Smooth muscle cell (in vitro differentiated cells): Measurements from ENCODE around the gene CD164L2. TPM values are rescaled to one million over a fixed set of nuclear protein-coding genes. Genes with fewer than 3 reads are reported as not detected.
A peak's percentile ranks its signal among the peaks of the same experiment; 100 is the strongest.

ENCODE experiments used
- DNase-seq: peaks from one replicate; lab custom pipeline; 2025; ENCODE audit not compliant: unreplicated experiment; lab: John Stamatoyannopoulos, UW
- H2AFZ ChIP-seq: fragments of 200-600 bp; sonication (generic); 2 replicates; pipeline ENCODE4 v1.6.0; 2016; ENCODE audit warnings: antibody characterized with exemption, low read depth, mild to moderate bottlenecking
- H3F3A ChIP-seq: fragments of 200-600 bp; sonication (generic); 2 replicates; pipeline ENCODE4 v1.6.0; 2017; ENCODE audit warnings: antibody characterized with exemption, low read depth
- H3K27ac ChIP-seq: fragments of 200-600 bp; sonication (generic); 2 replicates; pipeline ENCODE4 v1.5.1; 2016; ENCODE audit warnings: low read depth, mild to moderate bottlenecking
- H3K27me3 ChIP-seq: fragments of 200-600 bp; sonication (generic); 2 replicates; pipeline ENCODE4 v1.6.1; 2016; ENCODE audit warnings: low read depth, mild to moderate bottlenecking
- H3K36me3 ChIP-seq: fragments of 200-600 bp; sonication (generic); 2 replicates; pipeline ENCODE4 v1.5.1; 2016; ENCODE audit warnings: low read depth
- H3K4me1 ChIP-seq: fragments of 200-600 bp; sonication (generic); 2 replicates; pipeline ENCODE4 v1.5.1; 2016; ENCODE audit warnings: low read depth
- H3K4me2 ChIP-seq: fragments of 200-600 bp; sonication (generic); 2 replicates; pipeline ENCODE4 v1.6.0; 2016; ENCODE audit warnings: mild to moderate bottlenecking
- H3K4me3 ChIP-seq: fragments of 200-600 bp; sonication (generic); 2 replicates; pipeline ENCODE4 v1.5.1; 2016; ENCODE audit warnings: mild to moderate bottlenecking
- H3K79me2 ChIP-seq: fragments of 200-600 bp; sonication (generic); 2 replicates; pipeline ENCODE4 v1.6.0; 2016; ENCODE audit warnings: low read depth, mild to moderate bottlenecking
- H3K9ac ChIP-seq: fragments of 200-600 bp; sonication (generic); 2 replicates; pipeline ENCODE4 v1.6.0; 2016; ENCODE audit warnings: low read depth
- H3K9me3 ChIP-seq: fragments of 200-600 bp; sonication (generic); replicated peaks from 2 replicates; pipeline ENCODE4 v1.5.1; 2016; ENCODE audit warnings: low read depth
- H4K20me1 ChIP-seq: fragments of 200-600 bp; sonication (generic); 2 replicates; pipeline ENCODE4 v1.6.0; 2016; ENCODE audit warnings: low read depth
- WGBS: methylation state at CpG from one replicate; pipeline ENCODE4 v1.1.7; 2016; ENCODE audit warnings: low lambda C conversion rate; 5-methylcytosine and 5-hydroxymethylcytosine counted together
- polyA plus RNA-seq: library from polyadenylated mRNA; unstranded; fragments of >200 nt; fragmentation: Nextera tagmentation; extraction: Ambion mirVana; gene quantifications from 2 replicates; pipeline ENCODE4 v1.2.1, GENCODE V29; 2016
- total RNA-seq: library from RNA; depleted of rRNA; stranded (reverse); fragments of >200 nt; gene quantifications from 2 replicates; pipeline ENCODE4 v1.2.3, GENCODE V29; 2014
- TF ChIP-seq, protein P1 (sequence below): fragments of 200-600 bp; sonication (generic); IDR thresholded peaks from 2 replicates; pipeline ENCODE4 v1.5.1; 2017; ENCODE audit warnings: borderline replicate concordance, mild to moderate bottlenecking, antibody characterized with exemption; ENCODE audit not compliant: insufficient read depth, poor library complexity, severe bottlenecking

The CD164L2 gene
- total and polyA plus RNA-seq, 2 experiments from 2014 or later, result 0.31 to 0.45 TPM

DNA sequence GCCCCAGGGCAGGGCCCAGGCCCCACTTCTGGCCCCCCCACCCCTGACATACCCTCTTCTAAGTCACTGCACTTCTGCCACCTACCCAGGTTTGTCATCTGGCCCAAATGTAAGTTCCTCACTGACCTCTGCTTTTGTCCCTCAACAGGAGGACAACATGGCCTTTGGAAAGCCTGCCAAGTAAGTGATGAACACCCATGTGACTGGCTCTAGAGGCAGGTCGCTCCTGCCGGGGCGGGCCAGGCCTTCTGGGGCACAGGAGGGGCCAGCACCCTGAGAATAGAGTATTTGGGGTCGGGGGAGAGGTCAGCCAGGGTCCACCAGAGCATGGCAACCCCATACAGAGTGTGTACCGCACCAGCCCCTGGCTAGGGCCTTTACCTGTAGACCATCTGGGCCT lies 51.2 kb downstream of the CD164L2 start:
- Histone ChIP-seq H3K27me3 (no peaks in the 10 kb centered on the region), H3K9ac (no peak overlapping the region), H4K20me1 (peaks cover 37% of the 10 kb centered on the region), H3K4me3 (no peak overlapping the region), H3K79me2 (peaks cover 37% of the 10 kb centered on the region), H3F3A (no peaks in the 10 kb centered on the region), H3K9me3 (no peaks in the 10 kb centered on the region), H3K36me3 (no peaks in the 10 kb centered on the region), H2AFZ (no peak overlapping the region), H3K4me2 (no peak overlapping the region), H3K4me1 (no peaks in the 10 kb centered on the region), H3K27ac (no peak overlapping the region)
- TF ChIP-seq, protein P1, sequence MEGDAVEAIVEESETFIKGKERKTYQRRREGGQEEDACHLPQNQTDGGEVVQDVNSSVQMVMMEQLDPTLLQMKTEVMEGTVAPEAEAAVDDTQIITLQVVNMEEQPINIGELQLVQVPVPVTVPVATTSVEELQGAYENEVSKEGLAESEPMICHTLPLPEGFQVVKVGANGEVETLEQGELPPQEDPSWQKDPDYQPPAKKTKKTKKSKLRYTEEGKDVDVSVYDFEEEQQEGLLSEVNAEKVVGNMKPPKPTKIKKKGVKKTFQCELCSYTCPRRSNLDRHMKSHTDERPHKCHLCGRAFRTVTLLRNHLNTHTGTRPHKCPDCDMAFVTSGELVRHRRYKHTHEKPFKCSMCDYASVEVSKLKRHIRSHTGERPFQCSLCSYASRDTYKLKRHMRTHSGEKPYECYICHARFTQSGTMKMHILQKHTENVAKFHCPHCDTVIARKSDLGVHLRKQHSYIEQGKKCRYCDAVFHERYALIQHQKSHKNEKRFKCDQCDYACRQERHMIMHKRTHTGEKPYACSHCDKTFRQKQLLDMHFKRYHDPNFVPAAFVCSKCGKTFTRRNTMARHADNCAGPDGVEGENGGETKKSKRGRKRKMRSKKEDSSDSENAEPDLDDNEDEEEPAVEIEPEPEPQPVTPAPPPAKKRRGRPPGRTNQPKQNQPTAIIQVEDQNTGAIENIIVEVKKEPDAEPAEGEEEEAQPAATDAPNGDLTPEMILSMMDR, result no peak
- DNase-seq, result no peak
- 97% methylated on average over 5 of the region's 5 CpGs for WGBS

DNA sequence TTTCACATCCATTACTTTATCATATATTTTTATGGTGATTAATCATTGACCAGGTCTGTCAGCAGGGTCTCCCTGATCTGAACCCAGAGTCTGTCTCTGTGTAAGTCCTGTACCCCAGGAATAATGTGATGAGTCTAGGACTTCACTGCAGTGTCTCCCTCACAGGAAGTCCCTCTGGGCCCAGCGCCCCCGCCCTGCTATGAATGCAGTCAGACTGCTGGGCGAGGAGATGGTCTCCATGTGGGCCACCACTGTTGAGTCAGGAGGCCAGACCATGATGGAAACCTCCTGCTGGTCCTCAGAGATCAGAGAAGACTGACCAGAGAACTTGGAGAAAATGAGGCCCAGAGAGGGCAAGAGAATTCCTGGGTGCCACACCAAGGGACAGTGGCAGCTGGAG lies 51.7 kb downstream of the CD164L2 start:
- H3F3A ChIP-seq, result no peaks in the 10 kb centered on the region
- no peak overlapping the region for H2AFZ ChIP-seq
- H3K9me3 ChIP-seq, result no peaks in the 10 kb centered on the region
- peaks cover 42% of the 10 kb centered on the region for H3K79me2 ChIP-seq
- whole genome bisulfite sequencing, result 98% methylated on average over 3 of the region's 3 CpGs
- H3K4me2 ChIP-seq, result no peak overlapping the region
- no peaks in the 10 kb centered on the region for H3K36me3 ChIP-seq
- H4K20me1 ChIP-seq, result peaks cover 42% of the 10 kb centered on the region
- H3K27me3 ChIP-seq, result no peaks in the 10 kb centered on the region
- no peak overlapping the region for H3K4me3 ChIP-seq
- H3K27ac ChIP-seq, result peak overlapping the region; percentile 33
- no peaks in the 10 kb centered on the region for H3K4me1 ChIP-seq
- no peak overlapping the region for H3K9ac ChIP-seq
- TF ChIP-seq, protein P1, result no peak
- DNase-seq, result no peak

DNA sequence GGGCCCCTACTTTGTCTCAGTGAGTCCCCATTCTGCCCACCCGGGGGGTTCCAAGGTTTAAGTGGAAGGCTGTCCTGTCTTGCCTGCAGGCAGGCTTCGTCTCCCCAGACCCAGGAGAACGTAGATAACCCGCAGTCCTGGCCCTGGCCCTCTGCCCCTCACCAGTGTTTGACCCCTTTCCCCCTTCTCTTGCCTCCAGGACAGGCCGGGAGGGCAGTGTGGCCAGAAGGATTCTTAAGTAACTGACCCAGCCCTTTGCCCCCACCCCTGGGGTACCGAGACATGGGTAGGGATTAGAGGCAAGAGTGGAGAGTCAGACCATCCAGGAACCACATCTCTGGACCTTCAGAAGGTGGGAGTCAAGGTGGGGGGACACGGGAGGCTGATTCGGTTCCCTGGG lies 52.3 kb downstream of the CD164L2 start:
- Histone ChIP-seq H3K36me3 (no peaks in the 10 kb centered on the region), H3K9me3 (no peaks in the 10 kb centered on the region), H4K20me1 (peaks cover 47% of the 10 kb centered on the region), H3K79me2 (peaks cover 48% of the 10 kb centered on the region), H3K4me1 (no peaks in the 10 kb centered on the region), H3K4me3 (no peak overlapping the region), H3F3A (no peaks in the 10 kb centered on the region), H3K9ac (no peak overlapping the region), H3K27me3 (no peaks in the 10 kb centered on the region), H2AFZ (no peak overlapping the region), H3K27ac (no peak overlapping the region), H3K4me2 (no peak overlapping the region)
- 89% methylated on average over 8 of the region's 8 CpGs for whole genome bisulfite sequencing
- TF ChIP-seq, protein P1, result no peak
- no peak for DNase-seq

Other genes starting within 250 kb of the CD164L2 start
- gene SLC9A1, start 228.2 kb downstream of the CD164L2 start, total RNA-seq, result 16.5 and 20.7 TPM in 2 replicates
- 37.4 and 59.5 TPM in 2 replicates for gene SLC9A1, start 228.2 kb downstream of the CD164L2 start, polyA plus RNA-seq
- gene WDTC1, start 148.7 kb downstream of the CD164L2 start, total RNA-seq, result 10.3 and 10.8 TPM in 2 replicates
- 5.4 and 5.8 TPM in 2 replicates for gene WDTC1, start 148.7 kb downstream of the CD164L2 start, polyA plus RNA-seq
- 23.6 and 28.0 TPM in 2 replicates for gene TMEM222, start 61.2 kb downstream of the CD164L2 start, total RNA-seq
- 49.3 and 60.7 TPM in 2 replicates for gene TMEM222, start 61.2 kb downstream of the CD164L2 start, polyA plus RNA-seq
- gene SYTL1, start 41.3 kb downstream of the CD164L2 start, total RNA-seq, result 15.2 and 16.5 TPM in 2 replicates
- gene SYTL1, start 41.3 kb downstream of the CD164L2 start, polyA plus RNA-seq, result 14.2 and 48.1 TPM in 2 replicates
- gene MAP3K6, start 16.4 kb downstream of the CD164L2 start, total RNA-seq, result 9.1 and 14.1 TPM in 2 replicates
- gene MAP3K6, start 16.4 kb downstream of the CD164L2 start, polyA plus RNA-seq, result 29.0 and 45.7 TPM in 2 replicates
- not detected in 2 replicates for gene FCN3, start 8.5 kb downstream of the CD164L2 start, total RNA-seq
- 0.69 TPM in 1 of 2 replicates, not detected in the other for gene FCN3, start 8.5 kb downstream of the CD164L2 start, polyA plus RNA-seq
- 2.7 and 3.9 TPM in 2 replicates for gene GPR3, start 9.3 kb upstream of the CD164L2 start, total RNA-seq
- 3.9 and 4.0 TPM in 2 replicates for gene GPR3, start 9.3 kb upstream of the CD164L2 start, polyA plus RNA-seq
- 26.7 and 34.3 TPM in 2 replicates for gene WASF2, start 106.8 kb upstream of the CD164L2 start, total RNA-seq
- gene WASF2, start 106.8 kb upstream of the CD164L2 start, polyA plus RNA-seq, result 46.1 and 76.2 TPM in 2 replicates
- 8.4 and 12.2 TPM in 2 replicates for gene AHDC1, start 220.8 kb upstream of the CD164L2 start, total RNA-seq
- 12.2 and 15.6 TPM in 2 replicates for gene AHDC1, start 220.8 kb upstream of the CD164L2 start, polyA plus RNA-seq